Stimulated activated CD8-positive, alpha-beta memory T cell treated with anti-CD3 and anti-CD28 coated beads, Interleukin-12 subunit alpha, Interleukin-12 subunit beta, amount 100 ng/mL, for 4 hours (primary cell): ENCODE results near the gene SNAPC5.

Experiments
- DNase-seq: peaks from one replicate; pipeline ENCODE4 v3.0.0-alpha.2; 2020; ENCODE audit warnings: low read depth

Gene SNAPC5

DNA sequence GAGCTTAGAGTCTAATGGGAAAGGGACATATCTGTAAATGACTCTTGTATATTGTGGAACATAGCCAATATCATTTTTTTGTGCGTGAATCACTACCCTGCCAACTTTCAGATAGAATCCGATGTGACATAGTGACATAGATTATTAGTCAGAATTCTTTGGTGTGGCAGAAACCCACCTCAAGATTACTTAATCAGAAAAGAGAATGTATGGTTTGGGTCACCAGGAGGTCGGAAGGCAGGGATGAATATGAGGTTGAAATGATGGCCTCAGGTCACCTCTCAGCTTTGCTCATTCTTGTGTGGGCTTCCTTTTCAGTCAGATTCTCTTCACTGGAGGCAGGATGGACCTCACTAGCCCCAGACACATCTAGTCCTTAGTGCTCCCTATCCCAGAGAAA, 41.4 kb downstream of the SNAPC5 start:
- no peak for DNase-seq

DNA sequence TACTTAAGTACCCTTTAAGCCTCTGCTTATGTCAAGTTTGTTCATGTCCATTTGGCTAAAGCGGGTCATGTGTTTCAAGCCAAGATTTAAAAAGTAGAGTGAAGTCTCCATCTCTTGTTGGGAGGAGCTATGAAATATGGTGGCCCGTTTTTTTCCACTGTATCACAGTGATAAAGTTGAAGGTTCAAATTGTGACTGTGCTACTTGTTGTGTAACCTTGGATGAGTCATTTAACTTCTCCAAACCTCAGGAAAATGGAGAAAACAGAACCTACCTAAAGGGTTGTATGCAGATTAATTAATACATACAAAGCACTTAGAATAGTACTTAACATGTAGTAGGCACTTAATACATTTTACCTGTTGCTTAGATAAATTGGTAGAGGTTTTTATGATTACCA, 43.4 kb downstream of the SNAPC5 start:
- no peak for DNase-seq

DNA sequence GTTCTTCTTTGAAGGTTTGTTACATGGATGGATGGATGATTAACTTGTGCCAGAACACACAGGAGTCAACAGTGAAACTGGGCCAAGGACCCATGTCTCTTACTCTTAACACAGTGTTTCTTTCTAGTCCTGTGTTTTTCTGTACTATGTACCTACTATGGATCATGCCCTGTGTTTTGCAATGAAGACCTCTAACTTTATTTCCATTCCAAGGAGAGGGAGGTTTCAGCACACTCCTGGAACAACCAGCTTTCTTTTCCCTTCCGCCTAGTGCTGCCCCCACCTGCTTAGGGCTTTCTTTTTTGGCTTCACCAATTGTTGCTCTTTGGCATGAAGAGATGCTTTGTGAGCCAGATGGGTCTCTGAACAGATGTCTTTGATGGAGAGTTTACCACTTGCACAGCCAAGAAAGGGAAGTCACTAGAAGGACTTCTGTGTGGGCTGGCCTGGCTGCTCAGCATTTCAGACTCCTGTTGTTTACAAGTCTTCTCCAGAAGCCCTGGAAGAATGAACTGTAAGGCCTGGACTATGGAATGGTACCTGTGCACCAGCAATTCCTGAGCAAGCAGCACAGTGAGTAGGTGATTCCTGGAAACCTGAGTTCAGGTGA, 44.5 kb downstream of the SNAPC5 start:
- no peak for DNase-seq

DNA sequence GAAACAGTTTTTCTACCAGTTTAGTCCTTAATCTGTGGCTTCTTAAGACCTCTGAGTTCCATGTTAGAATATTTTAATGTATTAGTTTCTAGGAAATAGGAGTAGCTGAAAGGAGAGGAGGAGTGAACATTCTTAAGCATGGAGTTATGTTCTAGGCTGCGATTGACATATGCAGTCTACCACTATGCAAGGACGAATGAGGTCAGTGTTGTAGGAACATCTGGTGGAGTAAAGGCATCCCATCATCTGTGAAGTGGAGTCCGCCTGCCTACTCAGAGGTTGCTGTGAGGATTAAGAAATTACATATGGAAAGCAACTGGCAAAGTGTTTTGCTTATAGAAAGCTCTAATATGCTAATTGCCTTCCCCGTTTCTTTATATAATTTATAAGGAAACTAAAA, 45.1 kb downstream of the SNAPC5 start:
- DNase-seq = no peak
